Testis (tissue), 2 donors: ENCODE measurements around the gene TMEM86A.

Experiments used
- CTCF ChIP-seq, 3 experiments: fragments of 450-650 bp in 2 of 3; fragments of 200-600 bp in 1 of 3; sonication (generic) in 1 of 3; IDR thresholded peaks; one replicate each; pipeline ENCODE4 v1.5.1; 2016 to 2019; ENCODE audit warnings: antibody characterized with exemption in 3 of 3, mild to moderate bottlenecking in 2 of 3, moderate library complexity in 1 of 3
- POLR2A ChIP-seq: fragments of 450-650 bp; IDR thresholded peaks from one replicate; pipeline ENCODE4 v1.6.1; 2017; ENCODE audit warnings: antibody characterized with exemption, mild to moderate bottlenecking, moderate library complexity

GRCh38 chr11:18701614-18702216 lies 3.1 kb downstream of the TMEM86A start:
- TF ChIP-seq CTCF (IDR thresholded peaks at IDR 0.05), result no peak
- no peak for TF ChIP-seq POLR2A
